Stimulated activated memory B cell treated with anti-CD40 and anti-IgM and Interleukin-4, amounts not matched to agents 10 μg/mL and 1 μg/mL and 100 μg/mL, for 72 hours (primary cell): ENCODE results near the gene TNNT1.
"Not testable (repeated sequence)": the region's sequence is repeated elsewhere in the genome, so short reads cannot be mapped to it uniquely, and the experiment has no call there.

Experiments
- ATAC-seq: fragments of 150-1000 bp; cut with Tn5 transposase; 2 replicates; pipeline ENCODE4 v1.10.0; 2021
- H3K27ac Mint-ChIP-seq: one replicate; pipeline ENCODE4 v1.8.0; 2022; ENCODE audit warnings: mild to moderate bottlenecking, mixed read lengths
- H3K27me3 Mint-ChIP-seq: one replicate; pipeline ENCODE4 v1.8.0; 2022; ENCODE audit warnings: mixed read lengths
- H3K36me3 Mint-ChIP-seq: one replicate; pipeline ENCODE4 v1.8.0; 2022; ENCODE audit warnings: mixed read lengths
- H3K4me1 Mint-ChIP-seq: one replicate; pipeline ENCODE4 v1.8.0; 2022; ENCODE audit warnings: mixed read lengths
- H3K4me3 Mint-ChIP-seq: one replicate; pipeline ENCODE4 v1.8.0; 2022; ENCODE audit warnings: mild to moderate bottlenecking, moderate library complexity, mixed read lengths
- H3K9me3 Mint-ChIP-seq: one replicate; pipeline ENCODE4 v1.8.0; 2022; ENCODE audit warnings: mixed read lengths

Gene TNNT1

GRCh38 chr19:55173714-55174409 is 24.9 kb upstream of the TNNT1 start:
- peaks cover 97% of the 10 kb centered on the region for H3K27me3 Mint-ChIP-seq
- peak overlapping the region; percentile 64 for H3K4me3 Mint-ChIP-seq
- H3K4me1 Mint-ChIP-seq: peaks cover 32% of the 10 kb centered on the region
- no peak overlapping the region for H3K27ac Mint-ChIP-seq
- peak; percentile 44 for ATAC-seq
- peaks cover 13% of the 10 kb centered on the region for H3K36me3 Mint-ChIP-seq
- peaks cover 3% of the 10 kb centered on the region for H3K9me3 Mint-ChIP-seq

GRCh38 chr19:55173186-55173713 is 24.2 kb upstream of the TNNT1 start:
- peaks cover 3% of the 10 kb centered on the region for H3K9me3 Mint-ChIP-seq
- H3K4me3 Mint-ChIP-seq: peak overlapping the region; percentile 71
- no peak for ATAC-seq
- H3K27ac Mint-ChIP-seq: no peak overlapping the region
- H3K36me3 Mint-ChIP-seq: peaks cover 13% of the 10 kb centered on the region
- peaks cover 26% of the 10 kb centered on the region for H3K4me1 Mint-ChIP-seq
- peaks cover 94% of the 10 kb centered on the region for H3K27me3 Mint-ChIP-seq

- peaks cover 3% of the 10 kb centered on the region for H3K9me3 Mint-ChIP-seq
- H3K36me3 Mint-ChIP-seq: peaks cover 13% of the 10 kb centered on the region
- H3K4me1 Mint-ChIP-seq: peaks cover 26% of the 10 kb centered on the region
- no peak for ATAC-seq
- peaks cover 94% of the 10 kb centered on the region for H3K27me3 Mint-ChIP-seq
- no peak overlapping the region for H3K27ac Mint-ChIP-seq
- peak overlapping the region; percentile 71 for H3K4me3 Mint-ChIP-seq
These were observed 23.7 kb upstream of the TNNT1 start for GRCh38 chr19:55172741-55173140.

- not testable (repeated sequence) for ATAC-seq, H3K9me3 Mint-ChIP-seq, H3K27ac Mint-ChIP-seq
- Mint-ChIP-seq H3K4me1 (peaks cover 26% of the 10 kb centered on the region), H3K27me3 (peaks cover 94% of the 10 kb centered on the region), H3K36me3 (peaks cover 13% of the 10 kb centered on the region), H3K4me3 (peak overlapping the region; percentile 71)
These were observed 23.3 kb upstream of the TNNT1 start for GRCh38 chr19:55172318-55172717.

GRCh38 chr19:55171440-55171839 is 22.4 kb upstream of the TNNT1 start:
- peaks cover 34% of the 10 kb centered on the region for H3K4me1 Mint-ChIP-seq
- H3K27me3 Mint-ChIP-seq: peaks cover 94% of the 10 kb centered on the region
- no peak for ATAC-seq
- H3K9me3 Mint-ChIP-seq: peaks cover 10% of the 10 kb centered on the region
- no peak overlapping the region for H3K27ac Mint-ChIP-seq
- H3K36me3 Mint-ChIP-seq: peaks cover 13% of the 10 kb centered on the region
- no peak overlapping the region for H3K4me3 Mint-ChIP-seq

- Mint-ChIP-seq H3K4me3 (no peak overlapping the region), H3K27ac (no peak overlapping the region), H3K9me3 (peaks cover 8% of the 10 kb centered on the region), H3K27me3 (peaks cover 90% of the 10 kb centered on the region), H3K4me1 (peaks cover 33% of the 10 kb centered on the region), H3K36me3 (peaks cover 13% of the 10 kb centered on the region)
- ATAC-seq: no peak
These were observed 20.1 kb upstream of the TNNT1 start for GRCh38 chr19:55169136-55169535.

- peak; percentile 83 for ATAC-seq
- Mint-ChIP-seq H3K9me3 (peaks cover 8% of the 10 kb centered on the region), H3K4me3 (peak within 1 kb of the TSS; percentile 59), H3K4me1 (peaks cover 11% of the 10 kb centered on the region), H3K36me3 (peaks cover under 1% of the 10 kb centered on the region), H3K27ac (peak within 1 kb of the TSS; percentile 8), H3K27me3 (peaks cover 66% of the 10 kb centered on the region)
These were observed 17.7 kb upstream of the TNNT1 start, which contains the start of gene DNAAF3 for GRCh38 chr19:55166530-55167268. Gene DNAAF3, minus strand, starts transcription at chr19:55166613. Its CDS starts 200 bp downstream, at chr19:55166413.

GRCh38 chr19:55165952-55166529 is 17.0 kb upstream of the TNNT1 start:
- Mint-ChIP-seq H3K9me3 (peaks cover 8% of the 10 kb centered on the region), H3K27ac (peak overlapping the region; percentile 8), H3K4me1 (peaks cover 11% of the 10 kb centered on the region), H3K36me3 (no peaks in the 10 kb centered on the region), H3K4me3 (peak overlapping the region; percentile 59), H3K27me3 (peaks cover 59% of the 10 kb centered on the region)
- peak; percentile 52 for ATAC-seq

- H3K4me3 Mint-ChIP-seq: no peak overlapping the region
- ATAC-seq: no peak
- H3K27ac Mint-ChIP-seq: no peak overlapping the region
- peaks cover 15% of the 10 kb centered on the region for H3K4me1 Mint-ChIP-seq
- H3K27me3 Mint-ChIP-seq: peaks cover 60% of the 10 kb centered on the region
- peaks cover 4% of the 10 kb centered on the region for H3K9me3 Mint-ChIP-seq
- H3K36me3 Mint-ChIP-seq: no peaks in the 10 kb centered on the region
These were observed 12.7 kb upstream of the TNNT1 start for GRCh38 chr19:55161571-55162322.

GRCh38 chr19:55160986-55161365 is 12.0 kb upstream of the TNNT1 start:
- Mint-ChIP-seq H3K27me3 (peaks cover 60% of the 10 kb centered on the region), H3K36me3 (no peaks in the 10 kb centered on the region), H3K9me3 (no peaks in the 10 kb centered on the region), H3K4me1 (peaks cover 14% of the 10 kb centered on the region), H3K27ac (no peak overlapping the region), H3K4me3 (no peak overlapping the region)
- peak; percentile 15 for ATAC-seq

GRCh38 chr19:55160128-55160985 is 11.4 kb upstream of the TNNT1 start:
- peaks cover 14% of the 10 kb centered on the region for H3K4me1 Mint-ChIP-seq
- ATAC-seq: peak; percentile 80
- H3K27ac Mint-ChIP-seq: no peak overlapping the region
- no peaks in the 10 kb centered on the region for H3K9me3 Mint-ChIP-seq
- peaks cover 55% of the 10 kb centered on the region for H3K27me3 Mint-ChIP-seq
- H3K4me3 Mint-ChIP-seq: no peak overlapping the region
- H3K36me3 Mint-ChIP-seq: no peaks in the 10 kb centered on the region

- Mint-ChIP-seq H3K36me3 (no peaks in the 10 kb centered on the region), H3K27me3 (peaks cover 58% of the 10 kb centered on the region), H3K4me1 (peaks cover 15% of the 10 kb centered on the region), H3K4me3 (no peak overlapping the region), H3K9me3 (no peaks in the 10 kb centered on the region), H3K27ac (no peak overlapping the region)
- ATAC-seq: no peak
These were observed 10.1 kb upstream of the TNNT1 start for GRCh38 chr19:55158848-55159749.

- Mint-ChIP-seq H3K4me3 (no peak overlapping the region), H3K27me3 (peaks cover 60% of the 10 kb centered on the region), H3K4me1 (peaks cover 22% of the 10 kb centered on the region), H3K9me3 (no peaks in the 10 kb centered on the region), H3K27ac (no peak overlapping the region), H3K36me3 (no peaks in the 10 kb centered on the region)
- no peak for ATAC-seq
These were observed 9.4 kb upstream of the TNNT1 start for GRCh38 chr19:55158423-55158822.
